T47D (cell line): ENCODE results near the gene BNC1.
A peak's percentile ranks its signal among the peaks of the same experiment; 100 is the strongest.

Experiments
- DNase-seq, 2 experiments: peaks; one replicate each; pipeline versions ENCODE4 v3.0.0 to v3.0.0-alpha.2; 2011 to 2012; ENCODE audit warnings: low read depth in 1 of 2, low spot score in 1 of 2
- JUND ChIP-seq: IDR thresholded peaks from 2 replicates; pipeline ENCODE4 v1.6.1; 2012; ENCODE audit warnings: low read depth
- in situ Hi-C: cut with HindIII; loops from 2 replicates; pipeline ENCODE4 v1.10.0; 2016; ENCODE audit warnings: low sequenced_read_pairs, low pct_unique_long_range_greater_than_20kb

Gene BNC1

DNA sequence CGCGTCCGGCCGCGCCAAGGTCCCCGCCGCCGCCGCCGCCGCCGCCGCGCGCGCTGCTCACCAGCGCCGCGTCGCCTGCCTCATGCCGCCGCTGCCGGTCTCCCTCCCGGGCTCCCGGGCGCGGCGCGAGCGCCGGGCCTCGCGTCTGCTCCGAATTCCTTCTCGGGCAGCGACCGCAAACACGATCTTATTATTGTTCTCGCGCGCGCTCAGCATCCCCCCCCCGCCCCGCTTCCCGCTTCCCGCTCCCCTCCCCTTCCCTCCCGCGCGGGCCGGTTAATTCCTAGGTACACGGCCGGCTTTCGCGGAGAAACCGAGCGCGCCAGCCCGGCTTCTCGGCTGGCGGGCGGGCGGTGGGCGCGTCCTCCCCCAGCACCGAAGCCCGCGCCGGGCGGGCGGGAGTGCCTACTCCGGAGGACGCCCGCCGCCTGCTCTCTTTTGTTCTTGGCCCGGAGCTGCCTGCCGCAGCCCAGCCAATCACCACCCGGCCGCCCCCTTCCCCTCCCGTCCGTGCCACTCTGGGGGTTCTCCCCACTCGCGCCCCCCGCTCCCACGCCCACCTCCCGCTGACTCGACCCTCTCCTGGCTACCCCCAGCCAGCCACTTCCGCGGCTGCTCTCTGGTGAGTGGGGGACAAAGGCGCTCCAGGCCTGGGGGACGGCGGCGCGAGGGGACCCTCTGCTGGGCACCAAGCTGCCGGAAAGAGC lies 76.7 kb downstream of the BNC1 start, which contains the start of gene HDGFL3:
TSS of gene HDGFL3 (minus strand) at position 164 of the 707 bp plus-strand sequence. CDS start 409 bp downstream, outside the sequence.
- peak; percentile 56 to 73 for DNase-seq
- in situ Hi-C loops = no loop called here
- no peak for TF ChIP-seq JUND

DNA sequence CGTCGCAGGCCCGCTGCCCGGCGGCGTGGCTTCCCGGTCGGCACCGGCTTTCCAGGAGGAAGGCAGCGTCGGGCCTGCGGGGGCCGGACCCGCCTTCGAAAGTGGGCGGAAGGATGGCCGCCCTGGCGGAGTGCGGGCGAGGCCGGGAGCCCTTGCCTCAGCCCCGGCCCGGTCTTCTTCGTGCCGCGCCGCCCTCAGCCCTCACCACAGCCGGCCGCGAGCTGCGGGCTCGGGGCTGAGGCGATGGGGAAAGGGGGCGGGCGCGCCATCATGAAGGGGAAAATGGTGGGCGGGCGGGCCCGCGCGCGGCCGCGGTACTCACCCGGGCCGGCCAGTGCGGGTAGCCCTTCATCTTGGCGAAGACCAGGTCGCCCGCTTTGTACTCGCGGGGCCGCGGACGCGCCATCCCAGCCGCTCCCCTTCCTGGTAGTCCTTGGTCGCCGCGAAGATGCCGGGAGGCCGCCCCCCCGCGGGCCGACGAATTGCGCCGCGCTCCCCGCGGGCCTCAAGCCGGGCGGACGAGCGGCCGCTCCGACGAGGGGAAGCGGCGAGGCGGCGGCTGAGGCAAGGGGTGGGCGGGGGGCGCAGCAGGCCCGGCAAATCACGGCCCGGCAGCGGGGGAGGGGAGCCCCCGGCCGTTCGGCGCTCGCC lies 77.3 kb downstream of the BNC1 start:
- peak; percentile 26 to 57 for DNase-seq
- TF ChIP-seq JUND = no peak
- in situ Hi-C loops = no loop called here

DNA sequence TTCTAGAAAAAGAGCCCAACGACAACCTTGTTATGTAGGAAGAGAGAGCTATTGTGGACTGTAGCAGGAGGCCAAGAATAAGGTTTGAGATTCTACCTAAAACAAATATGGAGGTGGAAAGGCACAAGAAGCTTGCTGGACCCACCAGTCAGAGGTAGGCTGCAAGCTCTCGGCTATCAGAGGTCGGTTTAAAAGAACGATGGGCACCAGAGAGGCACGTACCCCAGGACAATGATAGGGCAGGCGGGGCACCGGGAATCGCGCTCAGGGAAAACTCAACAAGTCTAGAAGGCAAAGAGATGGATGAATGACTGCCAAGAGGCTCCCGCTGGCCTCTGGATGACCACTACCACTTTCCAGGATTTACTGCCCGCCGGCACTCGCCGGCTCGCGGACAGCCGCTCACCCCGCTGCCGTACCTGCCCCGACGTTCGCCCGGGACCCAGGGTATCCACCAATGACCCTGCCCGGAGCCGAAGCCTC lies 77.9 kb downstream of the BNC1 start:
- in situ Hi-C loops = no loop called here
- TF ChIP-seq JUND = no peak
- peak; percentile 9 to 10 for DNase-seq
